ENCODE measurements around the gene ERCC6L2. TPM values are rescaled to one million over a fixed set of nuclear protein-coding genes. Genes with fewer than 3 reads are reported as not detected.

ERCC6L2 gene, protein sequence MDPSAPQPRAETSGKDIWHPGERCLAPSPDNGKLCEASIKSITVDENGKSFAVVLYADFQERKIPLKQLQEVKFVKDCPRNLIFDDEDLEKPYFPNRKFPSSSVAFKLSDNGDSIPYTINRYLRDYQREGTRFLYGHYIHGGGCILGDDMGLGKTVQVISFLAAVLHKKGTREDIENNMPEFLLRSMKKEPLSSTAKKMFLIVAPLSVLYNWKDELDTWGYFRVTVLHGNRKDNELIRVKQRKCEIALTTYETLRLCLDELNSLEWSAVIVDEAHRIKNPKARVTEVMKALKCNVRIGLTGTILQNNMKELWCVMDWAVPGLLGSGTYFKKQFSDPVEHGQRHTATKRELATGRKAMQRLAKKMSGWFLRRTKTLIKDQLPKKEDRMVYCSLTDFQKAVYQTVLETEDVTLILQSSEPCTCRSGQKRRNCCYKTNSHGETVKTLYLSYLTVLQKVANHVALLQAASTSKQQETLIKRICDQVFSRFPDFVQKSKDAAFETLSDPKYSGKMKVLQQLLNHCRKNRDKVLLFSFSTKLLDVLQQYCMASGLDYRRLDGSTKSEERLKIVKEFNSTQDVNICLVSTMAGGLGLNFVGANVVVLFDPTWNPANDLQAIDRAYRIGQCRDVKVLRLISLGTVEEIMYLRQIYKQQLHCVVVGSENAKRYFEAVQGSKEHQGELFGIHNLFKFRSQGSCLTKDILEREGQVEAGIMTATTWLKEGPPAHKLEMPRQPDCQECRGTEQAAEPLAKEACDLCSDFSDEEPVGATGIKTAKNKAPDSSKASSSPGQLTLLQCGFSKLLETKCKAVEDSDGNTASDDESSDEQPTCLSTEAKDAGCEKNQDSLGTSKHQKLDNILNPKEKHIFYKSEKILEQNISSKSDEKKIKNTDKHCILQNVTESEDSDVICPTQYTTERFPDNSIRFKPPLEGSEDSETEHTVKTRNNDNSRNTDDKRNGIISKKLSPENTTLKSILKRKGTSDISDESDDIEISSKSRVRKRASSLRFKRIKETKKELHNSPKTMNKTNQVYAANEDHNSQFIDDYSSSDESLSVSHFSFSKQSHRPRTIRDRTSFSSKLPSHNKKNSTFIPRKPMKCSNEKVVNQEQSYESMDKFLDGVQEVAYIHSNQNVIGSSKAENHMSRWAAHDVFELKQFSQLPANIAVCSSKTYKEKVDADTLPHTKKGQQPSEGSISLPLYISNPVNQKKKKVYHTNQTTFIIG (N-terminal part only)
- 32.5 TPM for polyA plus RNA-seq

DNA sequence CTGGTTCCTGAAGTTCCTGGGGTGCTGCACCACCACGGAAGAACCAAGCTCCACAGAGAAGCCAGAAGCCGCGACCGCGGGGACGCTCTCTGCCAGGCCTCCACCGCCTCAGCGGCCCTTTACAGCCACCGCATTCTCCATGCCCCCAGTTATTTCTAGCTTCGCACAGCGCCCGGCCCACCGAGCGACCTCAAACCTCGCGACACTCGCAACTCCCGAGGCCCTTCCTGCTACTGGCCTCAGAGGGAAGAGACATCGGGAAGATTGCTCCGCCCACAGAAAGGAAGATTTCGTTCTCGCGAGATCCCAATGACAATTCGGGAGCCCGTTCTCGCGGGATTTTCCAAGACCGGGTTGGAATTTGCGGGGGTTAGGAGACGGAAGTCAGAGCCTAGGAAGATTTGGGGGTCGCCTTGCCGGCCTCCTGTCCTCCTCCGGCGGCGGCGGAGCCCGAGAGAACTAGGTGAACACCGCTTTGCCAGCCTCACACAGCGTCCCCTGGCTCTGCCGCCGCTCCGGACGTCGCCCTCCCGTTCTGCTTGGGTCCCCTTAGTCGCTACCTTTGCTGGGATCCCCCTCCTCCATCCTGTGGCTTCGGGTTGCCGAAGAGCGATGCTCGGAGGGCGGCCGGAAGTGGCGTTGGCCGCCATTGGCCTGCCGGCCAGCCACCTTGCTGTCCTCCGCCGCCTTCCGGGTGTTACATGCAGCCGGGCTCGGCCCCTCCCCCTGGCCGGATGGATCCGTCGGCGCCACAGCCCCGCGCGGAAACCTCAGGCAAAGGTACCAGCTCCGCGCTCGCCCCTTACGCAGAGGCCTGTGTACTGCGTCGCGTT, at the start of gene ERCC6L2:
Gene ERCC6L2 (plus strand): TSS at position 387 of the 833 bp plus-strand sequence. CDS start 348 bp downstream, at position 735.
- Mint-ChIP-seq H3K4me1 (peaks cover 14 to 17% (median 16%) of the 10 kb centered on the region in 3 donors), H3K27ac (peak within 1 kb of the TSS in 1 of 3 donors; percentile 99), H3K27me3 (no peaks in the 10 kb centered on the region), H3K9me3 (no peaks in the 10 kb centered on the region), H3K36me3 (peaks cover 10% of the 10 kb centered on the region), H3K4me3 (no peak within 1 kb of the TSS)

DNA sequence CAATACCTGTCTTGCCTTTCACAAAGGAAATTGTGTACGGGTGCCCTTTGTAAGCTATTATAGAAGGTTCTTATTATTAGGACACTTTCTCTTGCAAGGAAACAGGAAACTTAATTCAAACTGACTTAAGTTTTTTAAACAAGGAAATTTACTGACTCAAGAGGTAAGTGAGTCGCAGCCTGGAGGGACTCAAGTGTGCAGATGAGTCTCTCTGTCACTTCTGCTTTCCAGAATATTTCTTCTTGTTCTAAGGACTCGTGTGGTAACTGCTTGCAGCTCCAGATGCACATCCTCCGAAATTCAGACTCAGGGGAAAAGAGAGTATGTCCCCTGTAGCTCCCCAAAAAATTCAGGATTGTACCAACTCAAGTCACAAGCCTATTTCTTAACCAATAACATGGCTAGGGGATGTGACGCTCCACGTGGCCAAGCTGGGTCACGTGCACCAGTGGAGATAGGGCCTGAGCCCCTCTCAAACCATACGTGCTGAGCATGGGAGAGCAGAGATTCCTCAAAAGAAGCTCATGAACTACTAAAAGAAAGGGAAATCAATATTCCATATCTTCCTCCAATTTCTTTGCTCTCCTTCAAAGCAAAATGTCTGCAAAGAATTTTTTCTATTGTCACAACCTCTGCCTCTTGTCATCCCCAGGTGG, 49.2 kb upstream of the ERCC6L2 start:
- Mint-ChIP-seq H3K27ac (no peak overlapping the region), H3K27me3 (no peaks in the 10 kb centered on the region), H3K36me3 (peaks cover 4% of the 10 kb centered on the region), H3K4me3 (no peak overlapping the region), H3K4me1 (peaks cover 0 to 7% (median 5%) of the 10 kb centered on the region in 3 donors), H3K9me3 (no peaks in the 10 kb centered on the region)

DNA sequence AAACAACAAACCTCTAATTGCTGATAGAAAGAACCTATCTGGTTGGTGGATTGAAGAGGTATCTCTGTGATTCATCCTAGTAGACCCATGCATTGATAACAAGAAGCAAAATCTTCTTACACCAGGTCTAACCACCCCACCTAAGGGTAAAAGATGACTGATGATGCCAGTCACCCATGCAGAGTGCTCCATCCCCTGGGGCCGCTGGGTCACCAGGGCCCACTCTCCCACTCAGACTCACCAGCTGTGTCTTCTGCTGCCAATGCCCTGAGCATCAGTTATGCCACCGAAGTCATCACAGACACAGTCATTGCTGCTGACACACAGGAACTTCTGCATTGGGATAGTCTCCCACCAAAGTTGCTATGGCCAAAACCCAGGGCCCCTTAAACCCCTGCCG, 44.7 kb upstream of the ERCC6L2 start:
- H3K4me3 Mint-ChIP-seq = no peak overlapping the region
- H3K27ac Mint-ChIP-seq = no peak overlapping the region
- peaks cover 0 to 4% (median 0%) of the 10 kb centered on the region in 3 donors for H3K4me1 Mint-ChIP-seq
- peaks cover 2% of the 10 kb centered on the region for H3K36me3 Mint-ChIP-seq
- no peaks in the 10 kb centered on the region for H3K27me3 Mint-ChIP-seq
- H3K9me3 Mint-ChIP-seq = no peaks in the 10 kb centered on the region

DNA sequence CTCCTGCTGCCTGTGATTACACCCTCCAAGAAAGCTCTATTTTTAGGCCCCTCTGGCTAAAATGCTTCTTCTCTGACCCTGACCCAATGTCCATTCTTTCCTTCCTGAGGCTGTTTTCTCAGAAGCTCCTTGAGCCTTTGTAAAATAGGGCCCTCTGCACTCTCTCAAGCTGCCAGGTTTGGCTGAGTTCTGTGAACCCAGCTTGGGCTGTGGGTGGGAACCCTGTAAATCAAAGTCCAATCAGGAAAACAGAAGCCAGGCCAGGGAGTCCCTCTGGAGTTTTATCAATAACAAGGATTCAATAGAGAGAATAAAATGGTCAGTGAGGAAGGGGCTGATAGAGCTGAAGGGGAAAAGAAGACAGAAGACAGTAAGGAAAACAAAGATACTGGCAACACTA, 43.7 kb upstream of the ERCC6L2 start:
- H3K4me3 Mint-ChIP-seq = no peak overlapping the region

DNA sequence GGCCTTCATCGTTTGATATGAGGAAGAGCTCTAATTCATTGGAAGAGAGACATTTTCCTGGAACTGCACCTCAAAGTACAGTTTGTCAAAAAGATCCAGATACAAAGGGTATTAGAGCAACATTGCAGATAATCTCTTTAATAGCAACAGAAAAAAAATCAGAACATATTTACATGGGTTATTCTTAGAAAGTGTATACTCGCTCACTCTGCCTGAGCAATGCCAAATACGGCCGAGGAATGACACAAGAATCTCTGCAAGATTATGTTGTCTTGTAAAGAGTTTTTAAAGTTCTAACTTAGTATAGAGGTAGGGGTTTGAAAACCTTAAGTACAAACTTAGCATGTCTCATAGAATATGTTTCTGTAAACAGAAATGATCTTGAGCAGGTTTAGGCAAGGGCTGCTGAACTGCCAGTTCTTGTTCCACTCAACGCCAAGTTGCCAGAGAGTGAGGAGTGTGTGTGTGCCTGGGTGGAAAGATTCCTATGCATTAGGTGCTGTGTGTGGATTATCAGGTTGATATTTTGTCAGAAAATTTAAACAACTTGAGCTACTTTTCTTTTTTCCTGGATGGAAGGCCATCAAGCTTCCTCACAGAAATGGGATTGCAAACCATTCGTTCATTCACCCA, 41.8 kb upstream of the ERCC6L2 start:
- no peaks in the 10 kb centered on the region for H3K27me3 Mint-ChIP-seq
- H3K27ac Mint-ChIP-seq = no peak overlapping the region

More for the DNA sequence above, 43.7 kb upstream of the ERCC6L2 start:
- Mint-ChIP-seq H3K36me3 (peaks cover 2% of the 10 kb centered on the region), H3K27me3 (no peaks in the 10 kb centered on the region), H3K4me1 (peaks cover 0 to 2% (median 0%) of the 10 kb centered on the region in 3 donors), H3K27ac (no peak overlapping the region), H3K9me3 (no peaks in the 10 kb centered on the region)

DNA sequence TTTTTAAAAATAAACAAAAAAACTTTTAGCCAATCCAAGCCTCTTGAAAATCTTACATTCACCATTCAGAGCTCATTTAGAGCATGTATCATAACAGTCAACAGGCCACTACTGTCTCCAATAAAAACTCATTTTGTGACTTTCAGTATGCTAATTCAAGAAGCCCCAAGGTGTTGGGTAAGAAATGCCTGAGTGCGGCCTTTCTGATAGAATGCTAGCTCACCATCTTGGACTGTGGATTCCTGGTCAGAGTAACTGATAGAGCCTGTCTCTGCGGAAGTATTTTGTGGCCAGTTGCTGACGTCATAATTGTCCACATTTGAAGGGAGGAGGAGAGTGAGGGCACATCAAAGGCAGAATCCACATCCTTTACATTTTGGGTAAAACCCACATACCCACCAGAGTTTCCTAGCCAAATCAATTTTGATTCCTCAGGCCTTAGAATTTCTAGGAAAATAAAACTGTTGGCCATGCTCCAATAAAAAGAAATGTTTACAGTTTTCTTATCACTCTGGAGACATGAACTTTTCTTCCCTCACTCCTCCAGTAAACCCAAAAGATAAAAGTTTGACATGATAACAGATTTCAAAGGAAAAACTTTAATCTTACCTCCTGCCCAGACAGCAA, 41.1 kb upstream of the ERCC6L2 start:
- Mint-ChIP-seq H3K4me1 (no peaks in the 10 kb centered on the region), H3K27me3 (no peaks in the 10 kb centered on the region), H3K9me3 (no peaks in the 10 kb centered on the region), H3K4me3 (no peak overlapping the region), H3K36me3 (peaks cover 2% of the 10 kb centered on the region), H3K27ac (no peak overlapping the region)

More for the DNA sequence above, 41.8 kb upstream of the ERCC6L2 start:
- no peaks in the 10 kb centered on the region for H3K9me3 Mint-ChIP-seq
- H3K36me3 Mint-ChIP-seq = peaks cover 2% of the 10 kb centered on the region
- no peak overlapping the region for H3K4me3 Mint-ChIP-seq
- no peaks in the 10 kb centered on the region for H3K4me1 Mint-ChIP-seq

DNA sequence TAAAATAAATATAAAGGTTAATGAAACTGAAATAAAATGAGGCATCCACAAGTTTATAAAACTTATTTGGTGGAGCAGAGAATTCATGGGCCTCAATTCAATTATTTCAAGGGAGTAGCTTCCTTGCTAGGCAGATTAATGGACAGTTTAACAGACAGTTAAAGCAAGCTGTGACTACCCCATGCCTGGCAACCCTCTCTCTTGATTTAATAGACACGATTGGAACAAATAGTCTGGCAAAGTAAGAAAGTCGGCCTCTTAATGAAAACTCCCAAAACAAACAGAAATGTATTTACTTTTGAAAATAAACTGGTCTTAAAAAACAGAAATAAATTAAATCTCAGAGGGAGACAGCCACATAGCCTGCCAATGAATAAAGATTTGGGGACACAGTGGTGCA, 40.1 kb upstream of the ERCC6L2 start:
- Mint-ChIP-seq H3K9me3 (no peaks in the 10 kb centered on the region), H3K36me3 (peaks cover 2% of the 10 kb centered on the region), H3K4me1 (no peaks in the 10 kb centered on the region), H3K27ac (no peak overlapping the region), H3K27me3 (no peaks in the 10 kb centered on the region), H3K4me3 (no peak overlapping the region)

DNA sequence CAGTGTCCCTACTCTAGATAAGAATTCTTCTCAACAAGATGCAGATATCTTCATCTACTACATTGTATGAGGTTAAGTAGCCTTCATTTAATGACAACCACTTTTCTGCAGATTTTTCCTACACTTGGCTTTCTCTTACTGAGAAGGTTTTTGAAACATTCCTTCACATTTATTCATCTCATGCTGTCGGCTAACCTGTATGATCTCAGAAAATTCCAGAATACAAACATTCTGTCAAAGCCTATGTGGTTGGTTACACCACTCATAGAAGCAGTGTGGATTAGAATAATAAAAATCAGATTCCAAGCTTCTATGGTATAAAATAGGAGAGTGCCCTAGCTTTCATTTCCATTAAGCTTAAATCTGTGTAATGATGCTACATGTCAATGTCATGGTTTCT, 39.4 kb upstream of the ERCC6L2 start:
- H3K27ac Mint-ChIP-seq = no peak overlapping the region
- H3K4me1 Mint-ChIP-seq = no peaks in the 10 kb centered on the region
- no peaks in the 10 kb centered on the region for H3K9me3 Mint-ChIP-seq

DNA sequence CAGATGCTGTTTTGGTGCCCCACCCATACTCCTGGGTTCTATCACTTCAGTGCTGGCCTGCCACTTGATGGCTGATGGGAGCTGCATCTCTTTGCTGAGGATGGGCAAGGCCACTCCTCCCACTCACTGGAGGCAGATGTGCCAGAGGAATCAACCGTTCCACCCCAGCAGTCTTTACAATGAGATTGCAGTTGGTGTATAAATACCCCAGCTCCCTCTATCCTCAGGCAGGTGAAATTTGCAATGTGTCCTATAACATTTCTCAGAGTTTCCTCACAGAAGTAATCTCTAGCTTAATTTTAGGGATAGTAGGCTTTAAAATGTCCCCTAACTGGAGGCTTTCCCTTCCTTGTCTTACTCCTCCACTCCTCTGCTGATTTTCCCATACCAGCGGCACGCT, 36.5 kb upstream of the ERCC6L2 start:
- no peaks in the 10 kb centered on the region for H3K4me1 Mint-ChIP-seq
- H3K27me3 Mint-ChIP-seq = no peaks in the 10 kb centered on the region
- no peak overlapping the region for H3K27ac Mint-ChIP-seq
- no peaks in the 10 kb centered on the region for H3K9me3 Mint-ChIP-seq
- H3K36me3 Mint-ChIP-seq = peaks cover 5% of the 10 kb centered on the region
- H3K4me3 Mint-ChIP-seq = no peak overlapping the region

More for the DNA sequence above, 39.4 kb upstream of the ERCC6L2 start:
- peaks cover 2% of the 10 kb centered on the region for H3K36me3 Mint-ChIP-seq
- no peak overlapping the region for H3K4me3 Mint-ChIP-seq
- H3K27me3 Mint-ChIP-seq = no peaks in the 10 kb centered on the region

DNA sequence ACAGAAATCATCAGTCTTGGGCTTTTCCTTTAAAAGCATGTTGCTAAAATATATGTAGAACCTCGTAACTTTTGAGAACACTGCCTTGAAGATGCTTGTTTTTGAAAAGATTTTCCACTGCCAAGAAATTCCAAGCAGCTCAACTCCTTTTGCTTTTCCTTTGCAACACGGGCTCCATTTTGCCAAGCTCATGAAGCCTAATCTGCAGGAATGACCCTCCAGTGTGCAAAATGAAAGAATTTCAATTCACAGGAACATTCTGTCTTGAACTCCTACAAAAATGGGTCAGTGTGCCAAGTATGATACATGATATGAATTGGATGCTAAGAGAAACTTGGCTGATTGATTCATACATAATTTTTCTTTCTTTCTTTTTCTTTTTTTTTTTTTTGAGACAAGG, 35.4 kb upstream of the ERCC6L2 start:
- Mint-ChIP-seq H3K9me3 (no peaks in the 10 kb centered on the region), H3K36me3 (peaks cover 2% of the 10 kb centered on the region), H3K4me1 (no peaks in the 10 kb centered on the region), H3K4me3 (no peak overlapping the region), H3K27ac (no peak overlapping the region), H3K27me3 (no peaks in the 10 kb centered on the region)

DNA sequence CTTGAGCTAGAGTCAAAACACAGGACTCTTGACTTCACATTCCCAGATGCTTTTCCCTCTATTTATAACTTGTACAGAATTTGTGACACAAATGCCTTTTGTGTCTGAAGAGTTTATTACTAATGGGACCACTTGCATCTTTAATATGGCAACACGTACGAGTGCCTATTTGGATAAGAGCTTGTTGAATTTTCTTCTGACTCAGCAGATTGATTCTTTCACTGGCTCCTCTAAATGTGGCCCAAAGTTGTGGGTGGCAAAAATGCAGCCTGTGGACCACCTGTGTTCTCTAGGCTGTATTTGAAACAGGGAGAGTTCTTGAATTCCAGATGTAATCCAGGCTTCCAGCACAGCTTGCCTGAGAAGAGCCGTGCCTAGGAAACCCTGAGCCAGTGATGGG, 34.1 kb upstream of the ERCC6L2 start:
- Mint-ChIP-seq H3K27me3 (no peaks in the 10 kb centered on the region), H3K9me3 (no peaks in the 10 kb centered on the region), H3K27ac (no peak overlapping the region), H3K36me3 (peaks cover 2% of the 10 kb centered on the region), H3K4me3 (no peak overlapping the region), H3K4me1 (no peaks in the 10 kb centered on the region)

DNA sequence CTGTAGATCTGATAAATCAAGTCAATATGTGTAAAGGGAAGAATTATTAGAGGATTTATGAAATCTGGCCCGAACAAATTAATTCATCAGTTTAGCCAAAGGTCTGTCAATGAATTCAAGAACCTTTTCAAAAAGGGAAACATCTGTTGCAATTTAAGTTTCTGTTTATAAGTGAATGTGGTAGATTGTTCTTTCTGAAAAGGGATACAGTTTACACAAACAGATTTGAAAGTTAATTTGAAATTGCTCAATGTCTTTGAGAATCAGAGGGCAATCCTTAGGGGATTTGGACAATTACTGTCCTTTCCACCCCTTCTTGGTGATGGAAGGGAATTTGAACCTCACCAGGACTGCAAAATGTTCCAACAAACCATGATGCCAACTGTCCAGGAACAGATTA, 29.7 kb upstream of the ERCC6L2 start:
- no peaks in the 10 kb centered on the region for H3K27me3 Mint-ChIP-seq
- peaks cover 17% of the 10 kb centered on the region for H3K36me3 Mint-ChIP-seq

DNA sequence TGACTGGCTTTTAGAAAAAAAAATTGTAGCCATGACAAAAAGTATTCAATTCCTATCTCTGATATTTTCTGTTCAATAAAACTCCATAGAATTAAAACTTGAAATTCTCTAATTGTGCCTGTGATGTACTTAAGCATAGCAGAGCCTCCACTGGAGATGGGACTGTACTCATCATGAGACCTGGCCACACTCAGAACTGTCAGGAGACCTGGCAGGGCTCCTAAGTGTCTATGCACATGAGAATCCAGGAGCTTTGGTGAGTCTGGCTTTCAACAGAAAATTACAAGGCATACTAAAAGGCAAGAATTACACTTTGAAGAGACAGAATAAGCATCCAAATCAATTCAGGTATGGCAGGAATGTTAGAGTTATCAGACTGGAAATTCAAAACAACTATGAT, 26.7 kb upstream of the ERCC6L2 start:
- Mint-ChIP-seq H3K4me1 (peaks cover 12% of the 10 kb centered on the region in 3 donors), H3K36me3 (peaks cover 17% of the 10 kb centered on the region), H3K27me3 (no peaks in the 10 kb centered on the region), H3K4me3 (no peak overlapping the region), H3K9me3 (peaks cover 0 to 3% (median 0%) of the 10 kb centered on the region in 3 donors), H3K27ac (no peak overlapping the region)

More for the DNA sequence above, 29.7 kb upstream of the ERCC6L2 start:
- Mint-ChIP-seq H3K4me3 (no peak overlapping the region), H3K27ac (no peak overlapping the region), H3K4me1 (no peaks in the 10 kb centered on the region), H3K9me3 (no peaks in the 10 kb centered on the region)

Measured in IgD-negative memory B cell (primary cell).